SK-N-SH (cell line): ENCODE results near the gene FBXO7.

Experiments used
- CTCF ChIP-seq: fragments of 200-600 bp; sonication (generic); IDR thresholded peaks from 2 replicates; pipeline ENCODE4 v1.6.1; 2017; ENCODE audit warnings: antibody characterized with exemption, mild to moderate bottlenecking, moderate library complexity
- ELF1 ChIP-seq: IDR thresholded peaks from 2 replicates; pipeline ENCODE4 v1.4.0; 2012
- EZH2phosphoT487 ChIP-seq: fragments of 200-600 bp; sonication (generic); IDR thresholded peaks from 2 replicates; pipeline ENCODE4 v1.6.1; 2017; ENCODE audit warnings: low read depth, mixed run types, mild to moderate bottlenecking, antibody characterized with exemption, moderate library complexity, borderline replicate concordance
- GABPA ChIP-seq: IDR thresholded peaks from 2 replicates; pipeline ENCODE4 v1.4.0; 2012; ENCODE audit warnings: low read depth, mild to moderate bottlenecking
- GATA2 ChIP-seq: sonication (generic); formaldehyde crosslinking; IDR thresholded peaks from 2 replicates; pipeline ENCODE4 v1.5.0; 2020; ENCODE audit warnings: mild to moderate bottlenecking, missing genetic modification reagents
- JUND ChIP-seq: IDR thresholded peaks from 2 replicates; pipeline ENCODE4 v1.4.0; 2012
- MAX ChIP-seq: IDR thresholded peaks from 2 replicates; pipeline ENCODE4 v1.4.0; 2012; ENCODE audit warnings: low read depth
- NFIC ChIP-seq: IDR thresholded peaks from 2 replicates; pipeline ENCODE4 v1.4.0; 2012; ENCODE audit warnings: borderline replicate concordance
- POLR2AphosphoS5 ChIP-seq: IDR thresholded peaks from 2 replicates; pipeline ENCODE4 v1.6.1; 2012; ENCODE audit warnings: low read depth, low read length
- REST ChIP-seq: IDR thresholded peaks from 2 replicates; pipeline ENCODE4 v1.6.1; 2012; ENCODE audit warnings: mild to moderate bottlenecking, low read depth, low read length, moderate library complexity
- RXRA ChIP-seq: IDR thresholded peaks from 2 replicates; pipeline ENCODE4 v1.4.0; 2012; ENCODE audit warnings: low read depth, mild to moderate bottlenecking, borderline replicate concordance
- SIN3A ChIP-seq: IDR thresholded peaks from 2 replicates; pipeline ENCODE4 v1.6.1; 2012; ENCODE audit warnings: low read depth, mild to moderate bottlenecking, low read length, moderate library complexity, borderline replicate concordance
- YY1 ChIP-seq: IDR thresholded peaks from 2 replicates; pipeline ENCODE4 v1.4.0; 2012; ENCODE audit warnings: low read depth, mild to moderate bottlenecking

GRCh38 chr22:32548039-32548438 lies 73.4 kb downstream of the FBXO7 start:
- TF ChIP-seq SIN3A: no peak
- no peak for TF ChIP-seq JUND
- TF ChIP-seq POLR2AphosphoS5: no peak
- TF ChIP-seq CTCF: no peak
- no peak for TF ChIP-seq NFIC
- no peak for TF ChIP-seq ELF1
- TF ChIP-seq REST: no peak
- TF ChIP-seq GATA2 (CRISPR knock-in tag): no peak
- TF ChIP-seq RXRA: no peak
- TF ChIP-seq EZH2phosphoT487: no peak
- no peak for TF ChIP-seq GABPA
- TF ChIP-seq MAX: no peak
- no peak for TF ChIP-seq YY1
